GM12891 (cell line): ENCODE data around the gene CHD9.
A peak's percentile ranks its signal among the peaks of the same experiment; 100 is the strongest.

Experiments
- DNase-seq: peaks from one replicate; pipeline ENCODE4 v3.0.0; 2011; ENCODE audit warnings: low spot score; ENCODE audit not compliant: insufficient read length
- FAIRE-seq: peaks from 2 replicates; lab custom pipeline; 2011; peaks lifted over from hg19 to GRCh38; lab: Jason Lieb, UNC
- POLR2A ChIP-seq: IDR thresholded peaks from 2 replicates; pipeline ENCODE4 v1.6.1; 2011; ENCODE audit warnings: low read depth, low read length, control low read depth
- POU2F2 ChIP-seq: IDR thresholded peaks from 2 replicates; pipeline ENCODE4 v1.6.1; 2011; ENCODE audit warnings: low read depth, mild to moderate bottlenecking, control low read depth, low read length, moderate library complexity
- SPI1 ChIP-seq: IDR thresholded peaks from 2 replicates; pipeline ENCODE4 v1.6.1; 2011; ENCODE audit warnings: low read depth, low read length, control low read depth

Gene CHD9

DNA sequence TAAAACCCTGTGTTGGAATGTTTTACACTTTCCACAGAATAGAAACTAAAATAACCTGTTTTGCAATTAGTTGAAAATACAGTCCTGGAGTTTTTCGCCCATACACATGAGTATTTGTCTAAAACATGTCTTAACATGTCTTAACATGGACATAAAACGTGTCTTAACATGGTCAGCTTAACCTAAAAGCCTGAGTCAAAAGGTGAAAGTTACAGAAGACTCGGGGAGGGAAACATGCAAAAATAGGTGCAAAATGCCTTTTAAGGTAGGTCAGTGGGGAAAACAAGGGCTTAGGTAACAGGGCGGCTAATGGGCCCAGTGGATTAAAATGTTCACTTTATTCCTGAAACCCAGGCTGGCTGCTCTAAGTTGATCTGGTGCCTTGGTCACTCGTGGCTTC, 323.3 kb downstream of the CHD9 start:
- no peak for FAIRE-seq
- peak; percentile 45 for TF ChIP-seq POLR2A
- TF ChIP-seq SPI1 = no peak
- 0 out of 2 replicates have a peak, but pooled peaks have one; percentile 30 for TF ChIP-seq POU2F2
- DNase-seq = no peak
